Activated naive CD8-positive, alpha-beta T cell treated with anti-CD3 and anti-CD28 coated beads, Interleukin-2, amount 50 U/mL, for 24 hours (primary cell): ENCODE measurements around the gene LARP1B.

Experiments used
- ATAC-seq: fragments of 150-1000 bp; cut with Tn5 transposase; one replicate; pipeline ENCODE4 v1.10.0; 2021
- DNase-seq: peaks from one replicate; pipeline ENCODE4 v3.0.0; 2021
- H3K27ac Mint-ChIP-seq: one replicate; pipeline ENCODE4 v1.8.0; 2021; ENCODE audit warnings: mild to moderate bottlenecking, mixed read lengths
- H3K27me3 Mint-ChIP-seq: one replicate; pipeline ENCODE4 v1.8.0; 2021; ENCODE audit warnings: mixed read lengths
- H3K36me3 Mint-ChIP-seq: one replicate; pipeline ENCODE4 v1.8.0; 2021; ENCODE audit warnings: low read depth, mixed read lengths
- H3K4me1 Mint-ChIP-seq: one replicate; pipeline ENCODE4 v1.8.0; 2021; ENCODE audit warnings: mixed read lengths
- H3K4me3 Mint-ChIP-seq: one replicate; pipeline ENCODE4 v1.8.0; 2021; ENCODE audit warnings: mild to moderate bottlenecking, moderate library complexity, mixed read lengths
- H3K9me3 Mint-ChIP-seq: one replicate; pipeline ENCODE4 v1.8.0; 2021; ENCODE audit warnings: mixed read lengths

The LARP1B gene

GRCh38 chr4:128161138-128161537 lies 100.0 kb downstream of the LARP1B start:
- H3K36me3 Mint-ChIP-seq, result peaks cover under 1% of the 10 kb centered on the region
- H3K27me3 Mint-ChIP-seq, result no peaks in the 10 kb centered on the region
- no peaks in the 10 kb centered on the region for H3K4me1 Mint-ChIP-seq
- no peaks in the 10 kb centered on the region for H3K9me3 Mint-ChIP-seq
- no peak overlapping the region for H3K27ac Mint-ChIP-seq
- no peak for DNase-seq
- H3K4me3 Mint-ChIP-seq, result no peak overlapping the region
- no peak for ATAC-seq

DNA sequence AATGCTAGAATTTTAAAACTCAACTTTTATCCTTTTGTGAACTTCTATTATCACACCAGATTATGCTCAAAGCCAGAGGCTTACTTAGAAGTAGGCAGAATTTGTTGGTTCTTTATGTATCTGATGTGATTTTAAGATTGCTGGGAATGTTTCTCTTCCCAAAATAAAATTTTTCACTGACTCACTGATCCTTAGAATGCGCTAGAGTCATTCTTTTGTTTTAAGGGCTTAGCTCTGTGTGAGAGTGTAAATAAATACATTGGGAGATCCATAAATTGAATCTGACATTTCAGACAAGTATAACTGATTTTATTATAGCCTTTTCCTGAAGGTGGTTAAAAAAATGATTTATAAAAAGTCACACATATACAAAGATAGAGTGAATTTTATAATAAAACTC lies 101.3 kb downstream of the LARP1B start:
- ATAC-seq (no peak), DNase-seq (no peak)
- Mint-ChIP-seq H3K27ac (no peak overlapping the region), H3K4me1 (no peaks in the 10 kb centered on the region), H3K4me3 (no peak overlapping the region), H3K9me3 (no peaks in the 10 kb centered on the region), H3K27me3 (no peaks in the 10 kb centered on the region), H3K36me3 (no peaks in the 10 kb centered on the region)

DNA sequence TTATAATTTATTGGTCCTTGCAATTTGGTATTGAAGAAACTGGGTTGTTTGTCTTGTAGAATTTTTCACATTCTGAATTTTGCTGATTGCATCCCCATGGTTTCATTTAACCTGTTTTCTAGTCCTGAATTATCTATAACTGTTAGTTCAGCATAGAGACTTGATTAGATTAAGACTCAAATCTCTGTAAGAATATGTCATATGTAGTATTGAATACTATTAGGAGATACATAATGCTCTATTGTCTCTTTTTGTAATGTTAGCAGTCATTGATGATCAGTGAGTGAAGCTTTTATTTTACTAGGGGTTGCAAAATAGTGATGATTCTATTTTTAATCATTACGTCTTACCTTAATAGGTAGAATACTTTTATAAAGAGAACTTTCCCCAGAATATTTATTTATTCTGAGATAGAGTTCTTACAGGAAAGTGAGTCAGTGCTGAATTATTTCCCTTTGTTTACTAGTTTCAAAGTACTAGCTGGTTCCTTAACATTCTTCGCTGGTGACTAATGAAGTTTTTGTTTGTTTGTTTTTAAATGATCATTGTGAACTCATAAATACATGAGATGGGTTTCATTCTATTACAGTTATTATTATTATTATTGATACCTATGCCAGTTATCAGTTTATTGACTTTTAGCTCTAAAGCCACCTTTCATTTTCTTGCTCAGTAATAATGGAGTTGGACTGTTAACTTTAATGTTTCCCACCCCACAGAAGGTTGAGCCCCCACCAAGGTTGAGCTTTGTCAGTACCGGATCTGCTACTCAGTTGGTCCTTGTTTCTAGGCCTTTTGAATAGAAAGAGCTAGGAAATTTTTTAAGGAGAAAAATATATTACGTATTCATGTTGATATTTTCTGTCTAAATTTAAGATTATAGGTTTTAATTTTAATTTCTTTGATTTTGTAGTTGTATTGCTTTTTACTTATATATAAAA lies 102.3 kb downstream of the LARP1B start:
- Mint-ChIP-seq H3K27ac (no peak overlapping the region), H3K9me3 (no peaks in the 10 kb centered on the region)

GRCh38 chr4:128166982-128167381 lies 105.9 kb downstream of the LARP1B start:
- Mint-ChIP-seq H3K9me3 (no peaks in the 10 kb centered on the region), H3K4me1 (no peaks in the 10 kb centered on the region), H3K36me3 (peaks cover 1% of the 10 kb centered on the region), H3K27me3 (no peaks in the 10 kb centered on the region), H3K27ac (no peak overlapping the region), H3K4me3 (no peak overlapping the region)
- ATAC-seq (no peak), DNase-seq (no peak)

More for the DNA sequence above, 102.3 kb downstream of the LARP1B start:
- Mint-ChIP-seq H3K36me3 (no peaks in the 10 kb centered on the region), H3K4me1 (no peaks in the 10 kb centered on the region), H3K4me3 (no peak overlapping the region), H3K27me3 (no peaks in the 10 kb centered on the region)
- ATAC-seq, result no peak
- no peak for DNase-seq

GRCh38 chr4:128168701-128169100 lies 107.6 kb downstream of the LARP1B start:
- ATAC-seq (no peak), DNase-seq (no peak)
- H3K9me3 Mint-ChIP-seq, result no peaks in the 10 kb centered on the region
- H3K36me3 Mint-ChIP-seq, result peaks cover 1% of the 10 kb centered on the region
- no peaks in the 10 kb centered on the region for H3K4me1 Mint-ChIP-seq
- no peak overlapping the region for H3K27ac Mint-ChIP-seq
- H3K27me3 Mint-ChIP-seq, result no peaks in the 10 kb centered on the region
- no peak overlapping the region for H3K4me3 Mint-ChIP-seq

- DNase-seq (no peak), ATAC-seq (no peak)
- no peaks in the 10 kb centered on the region for H3K9me3 Mint-ChIP-seq
- H3K27me3 Mint-ChIP-seq, result no peaks in the 10 kb centered on the region
- H3K4me3 Mint-ChIP-seq, result no peak overlapping the region
- peaks cover 1% of the 10 kb centered on the region for H3K36me3 Mint-ChIP-seq
- no peaks in the 10 kb centered on the region for H3K4me1 Mint-ChIP-seq
- no peak overlapping the region for H3K27ac Mint-ChIP-seq
Observed at GRCh38 chr4:128169245-128169644, 108.1 kb downstream of the LARP1B start.

DNA sequence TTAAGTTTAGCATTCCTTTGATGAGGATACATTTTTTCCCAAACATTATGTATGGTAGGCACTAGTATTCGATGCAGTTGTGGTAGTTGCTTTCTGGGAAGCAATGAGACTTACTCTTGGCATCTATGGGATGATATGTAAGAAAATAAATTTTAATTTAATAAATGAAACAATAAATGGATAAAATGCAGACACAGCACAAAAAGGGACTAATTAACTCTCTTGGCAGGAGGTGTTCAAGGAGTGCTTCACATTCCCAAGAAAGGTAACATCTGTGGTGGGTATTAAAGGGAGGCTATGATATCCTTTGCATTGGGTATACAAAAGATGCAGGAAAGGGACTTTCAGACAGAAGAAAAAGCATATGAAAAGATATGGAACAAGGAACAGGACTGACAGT lies 115.5 kb downstream of the LARP1B start:
- DNase-seq (no peak), ATAC-seq (no peak)
- Mint-ChIP-seq H3K36me3 (peaks cover 2% of the 10 kb centered on the region), H3K4me1 (peaks cover 10% of the 10 kb centered on the region), H3K4me3 (no peak overlapping the region), H3K27ac (no peak overlapping the region), H3K27me3 (no peaks in the 10 kb centered on the region), H3K9me3 (no peaks in the 10 kb centered on the region)

DNA sequence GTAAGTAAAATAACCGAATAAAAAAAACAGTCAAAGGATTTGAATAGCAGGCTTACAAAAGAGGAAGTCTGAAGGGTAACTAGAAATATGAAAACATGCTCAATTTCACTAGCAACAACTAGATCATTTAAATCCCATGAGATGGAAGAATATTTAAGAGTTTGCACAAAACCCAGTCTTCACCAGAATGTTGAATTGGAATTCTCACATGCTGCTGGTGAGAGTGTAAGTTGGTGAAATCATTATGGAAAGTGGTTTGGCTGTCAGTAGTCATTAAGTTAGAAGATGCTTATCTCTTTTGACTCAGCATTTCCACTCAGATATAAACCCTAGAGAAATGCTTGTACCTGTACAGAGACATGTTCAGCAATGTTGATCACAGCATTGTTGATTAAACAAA lies 116.4 kb downstream of the LARP1B start:
- no peak overlapping the region for H3K27ac Mint-ChIP-seq
- H3K36me3 Mint-ChIP-seq, result peaks cover 2% of the 10 kb centered on the region
- ATAC-seq, result no peak
- no peaks in the 10 kb centered on the region for H3K27me3 Mint-ChIP-seq
- H3K9me3 Mint-ChIP-seq, result no peaks in the 10 kb centered on the region
- H3K4me3 Mint-ChIP-seq, result no peak overlapping the region
- peaks cover 10% of the 10 kb centered on the region for H3K4me1 Mint-ChIP-seq
- no peak for DNase-seq

DNA sequence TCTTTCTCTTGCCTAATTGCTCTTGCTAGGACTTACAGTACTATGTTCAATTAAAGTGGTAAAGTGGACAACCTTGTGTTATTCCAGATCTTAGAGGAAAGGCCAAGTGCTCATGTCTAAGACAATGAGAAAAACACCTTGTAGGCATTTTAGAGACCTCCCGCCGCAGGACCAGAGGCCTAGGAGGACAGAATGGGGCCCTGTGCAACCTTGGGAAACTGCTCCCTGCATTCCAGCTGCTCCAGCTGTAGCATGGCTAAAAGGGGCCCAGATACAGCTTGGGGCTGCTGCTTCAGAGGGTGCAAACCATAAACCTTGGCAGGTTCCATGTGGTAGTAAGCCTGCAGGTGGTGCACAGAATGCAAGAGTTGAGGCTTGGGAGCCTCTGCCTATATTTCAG lies 125.5 kb downstream of the LARP1B start:
- H3K27ac Mint-ChIP-seq, result no peak overlapping the region
- no peak for ATAC-seq

GRCh38 chr4:128191115-128191781 lies 130.1 kb downstream of the LARP1B start:
- peaks cover 1% of the 10 kb centered on the region for H3K36me3 Mint-ChIP-seq
- H3K4me1 Mint-ChIP-seq, result peaks cover 1% of the 10 kb centered on the region
- ATAC-seq, result peak; percentile 96
- no peaks in the 10 kb centered on the region for H3K27me3 Mint-ChIP-seq
- DNase-seq, result peak; percentile 67
- no peaks in the 10 kb centered on the region for H3K9me3 Mint-ChIP-seq
- no peak overlapping the region for H3K27ac Mint-ChIP-seq
- no peak overlapping the region for H3K4me3 Mint-ChIP-seq

More for the DNA sequence above, 125.5 kb downstream of the LARP1B start:
- H3K36me3 Mint-ChIP-seq, result peaks cover 3% of the 10 kb centered on the region
- peaks cover 1% of the 10 kb centered on the region for H3K4me1 Mint-ChIP-seq
- DNase-seq, result no peak
- H3K9me3 Mint-ChIP-seq, result no peaks in the 10 kb centered on the region
- H3K4me3 Mint-ChIP-seq, result no peak overlapping the region
- H3K27me3 Mint-ChIP-seq, result no peaks in the 10 kb centered on the region

DNA sequence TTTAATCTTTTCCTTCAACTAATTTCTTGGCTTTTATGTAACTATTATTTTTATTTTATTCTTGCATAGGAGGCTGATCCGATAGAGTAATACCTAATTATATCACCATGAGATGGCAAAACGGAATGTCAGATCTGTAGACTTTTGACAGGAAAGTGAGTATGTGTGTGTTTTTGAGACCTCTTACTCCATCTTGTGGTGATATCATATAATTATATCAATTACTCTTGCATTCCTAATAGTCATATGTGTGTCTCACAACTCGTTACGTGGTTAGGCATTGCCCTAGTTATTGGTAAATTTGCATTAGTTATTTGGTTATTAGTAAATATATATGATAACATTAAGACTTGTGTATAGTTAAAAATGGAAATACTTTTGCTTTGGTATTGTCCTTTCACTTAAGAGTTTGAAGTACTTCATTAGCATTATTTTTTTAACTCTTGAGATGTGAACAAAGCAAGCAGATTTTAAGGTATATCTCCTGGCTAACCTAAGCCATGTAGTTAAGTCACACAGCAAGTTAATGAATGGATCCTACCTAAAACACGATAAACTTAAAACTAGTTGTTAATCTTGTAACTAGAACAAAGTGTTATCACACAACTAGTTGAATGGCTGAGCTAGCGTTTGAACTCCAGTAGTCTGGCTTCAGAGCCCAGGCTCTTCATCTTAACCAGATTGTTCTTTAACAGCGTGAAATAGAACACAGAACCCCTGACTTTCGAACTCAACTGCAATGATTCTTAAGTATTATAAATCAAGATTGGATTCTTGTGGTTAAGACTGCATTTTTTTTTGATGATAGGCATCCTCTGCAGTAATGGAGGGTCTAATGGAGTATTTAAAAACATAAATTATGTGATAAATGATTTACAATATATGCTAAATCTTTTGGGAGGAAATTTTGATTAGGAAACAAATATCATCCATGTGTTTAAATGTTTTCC lies 159.4 kb downstream of the LARP1B start:
- ATAC-seq, result no peak
- no peaks in the 10 kb centered on the region for H3K36me3 Mint-ChIP-seq
- H3K4me1 Mint-ChIP-seq, result no peaks in the 10 kb centered on the region
- H3K9me3 Mint-ChIP-seq, result no peaks in the 10 kb centered on the region
- no peak for DNase-seq
- no peak overlapping the region for H3K4me3 Mint-ChIP-seq
- no peak overlapping the region for H3K27ac Mint-ChIP-seq
- no peaks in the 10 kb centered on the region for H3K27me3 Mint-ChIP-seq

DNA sequence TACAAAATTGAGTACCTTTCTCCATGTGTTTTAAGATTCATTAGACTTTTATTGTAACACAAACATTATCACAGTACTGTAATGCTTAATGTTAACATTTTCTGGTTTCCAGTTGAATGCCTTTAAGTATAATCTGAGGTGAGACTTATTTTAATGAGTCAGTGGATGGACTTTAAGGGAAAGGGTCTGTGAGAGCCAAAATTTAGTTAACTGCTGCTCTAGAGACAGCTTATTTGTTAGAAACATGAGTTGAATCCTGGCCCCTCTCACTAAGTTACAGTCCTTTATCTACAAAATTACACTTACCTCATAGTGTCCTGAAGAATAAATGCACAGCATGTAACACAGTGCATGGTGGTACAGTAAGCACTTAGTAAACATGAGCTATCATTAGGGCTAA lies 160.5 kb downstream of the LARP1B start:
- H3K4me1 Mint-ChIP-seq, result no peaks in the 10 kb centered on the region
- H3K36me3 Mint-ChIP-seq, result no peaks in the 10 kb centered on the region
- DNase-seq (no peak), ATAC-seq (no peak)
- H3K9me3 Mint-ChIP-seq, result no peaks in the 10 kb centered on the region
- H3K4me3 Mint-ChIP-seq, result no peak overlapping the region
- H3K27ac Mint-ChIP-seq, result no peak overlapping the region
- H3K27me3 Mint-ChIP-seq, result no peaks in the 10 kb centered on the region

- Mint-ChIP-seq H3K4me3 (no peak overlapping the region), H3K4me1 (no peaks in the 10 kb centered on the region), H3K9me3 (no peaks in the 10 kb centered on the region), H3K27ac (no peak overlapping the region), H3K27me3 (no peaks in the 10 kb centered on the region), H3K36me3 (no peaks in the 10 kb centered on the region)
- ATAC-seq (no peak), DNase-seq (no peak)
Observed at GRCh38 chr4:128225148-128225547, 164.0 kb downstream of the LARP1B start.

GRCh38 chr4:128227991-128228571 lies 167.0 kb downstream of the LARP1B start:
- Mint-ChIP-seq H3K9me3 (no peaks in the 10 kb centered on the region), H3K27ac (no peak overlapping the region), H3K27me3 (no peaks in the 10 kb centered on the region), H3K36me3 (no peaks in the 10 kb centered on the region), H3K4me1 (no peaks in the 10 kb centered on the region), H3K4me3 (no peak overlapping the region)
- DNase-seq (no peak), ATAC-seq (no peak)
